ENCODE results near the gene COL8A2.

DNA sequence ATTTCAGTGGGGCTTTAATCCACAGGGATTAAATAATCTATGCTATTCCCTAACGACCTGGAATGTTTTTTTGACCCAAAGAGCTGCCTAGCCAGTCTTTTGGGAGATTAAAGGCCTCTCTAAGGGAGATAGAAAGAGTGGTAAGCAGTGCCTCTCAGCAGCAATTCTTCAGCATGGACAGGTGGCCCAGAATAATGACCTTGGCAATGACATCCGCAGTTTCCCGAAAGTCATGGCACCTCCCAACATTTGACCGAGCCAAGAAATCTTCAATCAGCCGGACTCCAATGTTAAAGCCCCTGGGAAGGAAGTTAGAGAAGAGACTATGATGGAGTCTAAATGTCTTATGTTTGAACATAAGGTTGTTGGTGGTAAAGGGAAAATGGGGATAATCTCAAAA lies 14.5 kb upstream of the COL8A2 start:
- TF ChIP-seq CTCF (IDR thresholded peaks at IDR 0.05): no peak
- TF ChIP-seq POLR2A (IDR thresholded peaks at IDR 0.05): no peak

Data from testis (tissue), 2 donors.